Common myeloid progenitor, CD34-positive (primary cell): Measurements from ENCODE around the gene RAB3C.

ENCODE experiments used
- CTCF ChIA-PET: fragments of 350-600 bp; sonication (Branson Sonifier 250); formaldehyde crosslinking; loops from one replicate; lab custom pipeline; 2021; ENCODE audit warnings: antibody characterized with exemption; lab: Charles Lee
- POLR2A ChIA-PET: fragments of 350-600 bp; sonication (Branson Sonifier 250); formaldehyde crosslinking; loops from one replicate; lab custom pipeline; 2021; ENCODE audit warnings: antibody characterized with exemption; lab: Charles Lee
- DNase-seq, 3 donors: peaks; one replicate each; pipeline versions ENCODE4 v3.0.0 to v3.0.0-alpha.2; 2013
- H3K27ac ChIP-seq, 2 experiments: 1 replicate in 1 of 2; 2 replicates in 1 of 2; pipeline ENCODE4 v1.7.0; 2013; ENCODE audit warnings: inconsistent platforms in 2 of 2, low read length in 2 of 2, mild to moderate bottlenecking in 2 of 2, low read depth in 1 of 2, moderate library complexity in 1 of 2; ENCODE audit not compliant: severe bottlenecking in 2 of 2, insufficient read depth in 1 of 2, poor library complexity in 1 of 2
- H3K27me3 ChIP-seq, 5 experiments: replicated peaks in 2 of 5; 1 replicate in 3 of 5; 2 replicates in 2 of 5; pipeline versions ENCODE4 v1.6.1 to v1.7.0; 2013; ENCODE audit warnings: low read length in 4 of 5, mild to moderate bottlenecking in 2 of 5, moderate library complexity in 2 of 5, inconsistent platforms in 1 of 5; ENCODE audit not compliant: insufficient read depth in 5 of 5, control insufficient read depth in 4 of 5
- H3K36me3 ChIP-seq, 4 experiments: 1 replicate in 2 of 4; 2 replicates in 2 of 4; pipeline versions ENCODE4 v1.6.1 to v1.7.0; 2013; ENCODE audit warnings: low read length in 3 of 4, control low read depth in 1 of 4, mild to moderate bottlenecking in 1 of 4; ENCODE audit not compliant: control insufficient read depth in 4 of 4, insufficient read depth in 4 of 4
- H3K4me1 ChIP-seq, 4 experiments: 1 replicate in 3 of 4; 2 replicates in 1 of 4; pipeline versions ENCODE4 v1.6.1 to v1.7.1; 2013; ENCODE audit warnings: low read length in 3 of 4, mild to moderate bottlenecking in 3 of 4, control low read depth in 1 of 4, inconsistent platforms in 1 of 4, moderate library complexity in 1 of 4; ENCODE audit not compliant: control insufficient read depth in 4 of 4, insufficient read depth in 4 of 4; ENCODE audit errors: control extremely low read depth in 1 of 4
- H3K4me3 ChIP-seq, 7 experiments: 1 replicate in 4 of 7; 2 replicates in 3 of 7; pipeline versions ENCODE4 v1.5.1 to v1.7.0; 2013; ENCODE audit warnings: mild to moderate bottlenecking in 7 of 7, low read length in 6 of 7, moderate library complexity in 6 of 7, inconsistent platforms in 2 of 7, low read depth in 2 of 7, control low read depth in 1 of 7; ENCODE audit not compliant: insufficient read depth in 4 of 7, control insufficient read depth in 1 of 7; ENCODE audit errors: extremely low read depth in 1 of 7
- H3K9me3 ChIP-seq, 5 experiments: 1 replicate in 4 of 5; 2 replicates in 1 of 5; pipeline versions ENCODE4 v1.6.1 to v1.7.1; 2013; ENCODE audit warnings: low read length in 4 of 5, mild to moderate bottlenecking in 2 of 5, inconsistent platforms in 1 of 5, low read depth in 1 of 5, moderate library complexity in 1 of 5; ENCODE audit not compliant: control insufficient read depth in 4 of 5, insufficient read depth in 2 of 5; ENCODE audit errors: control extremely low read depth in 1 of 5
- WGBS: methylation state at CpG from one replicate; pipeline ENCODE4 v1.1.5; 2013; ENCODE audit not compliant: insufficient coverage; 5-methylcytosine and 5-hydroxymethylcytosine counted together

RAB3C gene

GRCh38 chr5:58890701-58891085, 307.8 kb downstream of the RAB3C start:
- ChIA-PET POLR2A (no interaction called here), CTCF (interaction anchor here (0.6 to 6.5 kb wide), 12 partner anchors 9 to 289 kb away, joined by 3 to 49 read pairs (median 4); no protein-coding TSS in a partner anchor)
- no peaks in the 10 kb centered on the region for H3K36me3 ChIP-seq
- peaks cover 0 to 6% (median 4%) of the 10 kb centered on the region in 4 experiments for H3K4me1 ChIP-seq
- H3K9me3 ChIP-seq = no peaks in the 10 kb centered on the region
- DNase-seq = no peak
- H3K27ac ChIP-seq = no peak overlapping the region
- no peaks in the 10 kb centered on the region for H3K27me3 ChIP-seq
- WGBS = 88% methylated on average over 1 of the region's 6 CpGs
- no peak overlapping the region for H3K4me3 ChIP-seq

- CTCF ChIA-PET = interaction anchor here (0.6 to 6.5 kb wide), 17 partner anchors 9 to 1157 kb away, joined by 3 to 49 read pairs (median 4); no protein-coding TSS in a partner anchor
- peaks cover 0 to 6% (median 4%) of the 10 kb centered on the region in 4 experiments for H3K4me1 ChIP-seq
- H3K27me3 ChIP-seq = no peaks in the 10 kb centered on the region
- H3K36me3 ChIP-seq = no peaks in the 10 kb centered on the region
- H3K27ac ChIP-seq = no peak overlapping the region
- peak; percentile 69 to 79 (median 74) for DNase-seq
- WGBS = 64% methylated on average over 13 of the region's 18 CpGs
- peak overlapping the region in 3 of 7 experiments; percentile 11 to 40 (median 37) for H3K4me3 ChIP-seq
- no peaks in the 10 kb centered on the region for H3K9me3 ChIP-seq
- POLR2A ChIA-PET = no interaction called here
These were observed 308.5 kb downstream of the RAB3C start for GRCh38 chr5:58891086-58891970.

- H3K4me1 ChIP-seq = peaks cover 0 to 3% (median 2%) of the 10 kb centered on the region in 4 experiments
- no peaks in the 10 kb centered on the region for H3K9me3 ChIP-seq
- H3K27ac ChIP-seq = no peak overlapping the region
- no peak overlapping the region for H3K4me3 ChIP-seq
- no peaks in the 10 kb centered on the region for H3K27me3 ChIP-seq
- H3K36me3 ChIP-seq = no peaks in the 10 kb centered on the region
- ChIA-PET CTCF (interaction anchor here (0.8 to 6.5 kb wide), 13 partner anchors 9 to 1158 kb away, joined by 3 to 49 read pairs (median 5); no protein-coding TSS in a partner anchor), POLR2A (no interaction called here)
- no peak for DNase-seq
These were observed 309.1 kb downstream of the RAB3C start for GRCh38 chr5:58891971-58892343.

GRCh38 chr5:58893551-58893950, 310.7 kb downstream of the RAB3C start:
- Histone ChIP-seq H3K27me3 (no peaks in the 10 kb centered on the region), H3K27ac (no peak overlapping the region), H3K9me3 (no peaks in the 10 kb centered on the region), H3K4me3 (no peak overlapping the region), H3K4me1 (peaks cover 0 to 2% (median 1%) of the 10 kb centered on the region in 4 experiments), H3K36me3 (no peaks in the 10 kb centered on the region)
- ChIA-PET CTCF (interaction anchor here (0.7 to 6.5 kb wide), 13 partner anchors 8 to 281 kb away, joined by 3 to 49 read pairs (median 4); no protein-coding TSS in a partner anchor), POLR2A (interaction anchor here (0.7 kb wide), 1 partner anchor 1392 kb away, joined by 3 read pairs; no protein-coding TSS in a partner anchor)
- DNase-seq = no peak
- 100% methylated on average over 1 of the region's 1 CpG for WGBS

- no peaks in the 10 kb centered on the region for H3K27me3 ChIP-seq
- 100% methylated on average over 1 of the region's 4 CpGs for WGBS
- no peaks in the 10 kb centered on the region for H3K4me1 ChIP-seq
- H3K27ac ChIP-seq = no peak overlapping the region
- POLR2A ChIA-PET = no interaction called here
- H3K4me3 ChIP-seq = no peak overlapping the region
- no peaks in the 10 kb centered on the region for H3K9me3 ChIP-seq
- CTCF ChIA-PET = interaction anchor here (1.3 to 1.5 kb wide), 2 partner anchors 11 to 103 kb away, joined by 3 to 4 read pairs; no protein-coding TSS in a partner anchor
- no peaks in the 10 kb centered on the region for H3K36me3 ChIP-seq
- no peak for DNase-seq
These were observed 315.1 kb downstream of the RAB3C start for GRCh38 chr5:58898006-58898405.

- POLR2A ChIA-PET = no interaction called here
- no peaks in the 10 kb centered on the region for H3K36me3 ChIP-seq
- H3K4me1 ChIP-seq = no peaks in the 10 kb centered on the region
- no peaks in the 10 kb centered on the region for H3K27me3 ChIP-seq
- no peak overlapping the region for H3K4me3 ChIP-seq
- H3K27ac ChIP-seq = no peak overlapping the region
- H3K9me3 ChIP-seq = no peaks in the 10 kb centered on the region
- CTCF ChIA-PET = interaction anchor here (0.8 to 1.5 kb wide), 3 partner anchors 12 to 109 kb away, joined by 3 to 4 read pairs (median 3); no protein-coding TSS in a partner anchor
- DNase-seq = no peak
These were observed 315.7 kb downstream of the RAB3C start for GRCh38 chr5:58898538-58898937.

- no peaks in the 10 kb centered on the region for H3K36me3 ChIP-seq
- no peaks in the 10 kb centered on the region for H3K4me1 ChIP-seq
- no peak overlapping the region for H3K27ac ChIP-seq
- no peak for DNase-seq
- no peaks in the 10 kb centered on the region for H3K9me3 ChIP-seq
- 98% methylated on average over 10 of the region's 11 CpGs for WGBS
- no peaks in the 10 kb centered on the region for H3K27me3 ChIP-seq
- no peak overlapping the region for H3K4me3 ChIP-seq
- CTCF ChIA-PET = interaction anchor here (1.3 to 1.7 kb wide), 4 partner anchors 10 to 36 kb away, joined by 3 to 8 read pairs (median 6); no protein-coding TSS in a partner anchor
- POLR2A ChIA-PET = no interaction called here
These were observed 318.4 kb downstream of the RAB3C start for GRCh38 chr5:58901271-58901670.
